Endodermal cell (in vitro differentiated cells): ENCODE results near the gene SYNCRIP. TPM values are rescaled to one million over a fixed set of nuclear protein-coding genes. Genes with fewer than 3 reads are reported as not detected.
"Not testable (repeated sequence)": the region's sequence is repeated elsewhere in the genome, so short reads cannot be mapped to it uniquely, and the experiment has no call there.

Source experiments
- DNase-seq: peaks from one replicate; pipeline ENCODE4 v3.0.0-alpha.2; 2017
- H3K27ac ChIP-seq: 2 replicates; pipeline ENCODE4 v1.5.1; 2013; ENCODE audit warnings: mild to moderate bottlenecking, low read depth, low read length, moderate library complexity
- H3K27me3 ChIP-seq: 2 replicates; pipeline ENCODE4 v1.6.1; 2013; ENCODE audit warnings: mild to moderate bottlenecking, low read length, moderate library complexity; ENCODE audit not compliant: insufficient read depth, control insufficient read depth, poor library complexity, severe bottlenecking
- H3K36me3 ChIP-seq: 2 replicates; pipeline ENCODE4 v1.7.0; 2013; ENCODE audit warnings: mild to moderate bottlenecking, low read length, moderate library complexity; ENCODE audit not compliant: control insufficient read depth, insufficient read depth
- H3K4me1 ChIP-seq: one replicate; pipeline ENCODE4 v1.7.0; 2013; ENCODE audit warnings: low read length; ENCODE audit not compliant: control insufficient read depth, insufficient read depth
- H3K4me3 ChIP-seq: 2 replicates; pipeline ENCODE4 v1.5.1; 2013; ENCODE audit warnings: mild to moderate bottlenecking, low read length, moderate library complexity
- H3K9ac ChIP-seq: 2 replicates; pipeline ENCODE4 v1.6.1; 2013; ENCODE audit warnings: mild to moderate bottlenecking, low read length, moderate library complexity; ENCODE audit not compliant: poor library complexity, severe bottlenecking; ENCODE audit errors: extremely low read depth
- H3K9me3 ChIP-seq: 2 replicates; pipeline ENCODE4 v1.6.1; 2013; ENCODE audit warnings: mild to moderate bottlenecking, low read length, moderate library complexity; ENCODE audit not compliant: control insufficient read depth
- H3K27ac Mint-ChIP-seq: 2 replicates; pipeline ENCODE4 v1.8.0; 2020; ENCODE audit warnings: mixed read lengths
- H3K27me3 Mint-ChIP-seq: 2 replicates; pipeline ENCODE4 v1.8.0; 2021; ENCODE audit warnings: mild to moderate bottlenecking, mixed read lengths; ENCODE audit not compliant: insufficient read depth
- H3K36me3 Mint-ChIP-seq: 2 replicates; pipeline ENCODE4 v1.8.0; 2020; ENCODE audit warnings: low read depth, mixed read lengths
- H3K4me1 Mint-ChIP-seq: 2 replicates; pipeline ENCODE4 v1.8.0; 2020; ENCODE audit warnings: mixed read lengths
- H3K4me3 Mint-ChIP-seq: 2 replicates; pipeline ENCODE4 v1.8.0; 2020; ENCODE audit warnings: mild to moderate bottlenecking, moderate library complexity, mixed read lengths
- H3K9me3 Mint-ChIP-seq: 2 replicates; pipeline ENCODE4 v1.8.0; 2020; ENCODE audit warnings: mild to moderate bottlenecking, mixed read lengths
- WGBS, 2 experiments: methylation state at CpG; one replicate each; pipeline versions ENCODE4 v1.1.5 to v1.1.7; 2013; ENCODE audit warnings: missing lambda C conversion rate in 2 of 2, mixed read lengths in 1 of 2; ENCODE audit not compliant: insufficient coverage in 1 of 2, insufficient read length in 1 of 2; 5-methylcytosine and 5-hydroxymethylcytosine counted together
- total RNA-seq, 2 donors: library from RNA; stranded (reverse); fragmentation: NEBNext Ultra II Directional in 1 of 2; extraction: Animal tissue kit (Norgen Biotek cat#: 25700) in 1 of 2; gene quantifications; 2 replicates in 1 of 2; 3 replicates in 1 of 2; pipeline ENCODE4 v1.2.1, GENCODE V29; 2021
- TF ChIP-seq, protein P1 (sequence below): fragments of 200-600 bp; sonication (generic); conservative IDR thresholded peaks from 2 replicates; pipeline ENCODE4 v1.5.0; 2021; ENCODE audit warnings: antibody characterized with exemption, mild to moderate bottlenecking

The SYNCRIP gene
- total RNA-seq, 2 donors from 2014 or later = 121 to 123 TPM

DNA sequence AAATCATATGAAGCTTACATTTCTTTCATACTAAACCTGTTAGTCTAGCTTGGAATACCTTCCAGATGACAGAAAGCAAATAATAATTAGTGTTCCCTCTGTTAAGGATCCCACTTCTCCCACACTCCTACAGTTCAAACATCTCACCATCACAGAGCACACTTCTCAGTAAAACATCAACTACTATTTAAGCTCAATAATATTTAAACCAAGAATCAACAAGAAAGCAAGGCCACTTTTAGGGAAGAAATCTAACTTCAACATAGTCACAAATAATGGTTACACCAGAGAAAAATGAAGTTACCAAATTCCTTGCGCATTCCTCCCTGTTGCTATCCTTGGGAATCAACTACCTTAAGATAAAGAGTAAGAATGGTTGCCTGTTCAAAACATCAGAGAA is 50.7 kb downstream of the SYNCRIP start:
- WGBS, 2 experiments = 100% methylated on average over 1 of the region's 1 CpG

DNA sequence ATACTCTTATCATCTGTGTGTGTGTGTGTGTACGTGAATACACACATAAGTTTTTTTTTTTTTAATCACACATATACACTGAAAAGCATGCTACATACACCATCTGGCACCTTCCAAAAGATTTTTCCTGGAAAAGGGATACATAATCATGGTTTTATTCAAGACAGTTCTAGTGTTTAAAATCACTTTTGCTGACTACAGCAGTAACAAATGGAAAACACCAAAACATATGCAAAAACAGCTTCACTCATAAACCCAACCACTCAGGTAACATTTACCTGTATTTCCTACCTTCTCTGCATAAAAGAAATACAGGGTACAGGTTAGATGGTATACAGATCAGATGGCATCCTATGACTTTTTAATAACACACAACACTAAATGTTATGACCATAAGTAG is 51.5 kb downstream of the SYNCRIP start:
- no peaks in the 10 kb centered on the region for H3K27me3 ChIP-seq
- no peak overlapping the region for H3K4me3 ChIP-seq
- TF ChIP-seq, protein P1, sequence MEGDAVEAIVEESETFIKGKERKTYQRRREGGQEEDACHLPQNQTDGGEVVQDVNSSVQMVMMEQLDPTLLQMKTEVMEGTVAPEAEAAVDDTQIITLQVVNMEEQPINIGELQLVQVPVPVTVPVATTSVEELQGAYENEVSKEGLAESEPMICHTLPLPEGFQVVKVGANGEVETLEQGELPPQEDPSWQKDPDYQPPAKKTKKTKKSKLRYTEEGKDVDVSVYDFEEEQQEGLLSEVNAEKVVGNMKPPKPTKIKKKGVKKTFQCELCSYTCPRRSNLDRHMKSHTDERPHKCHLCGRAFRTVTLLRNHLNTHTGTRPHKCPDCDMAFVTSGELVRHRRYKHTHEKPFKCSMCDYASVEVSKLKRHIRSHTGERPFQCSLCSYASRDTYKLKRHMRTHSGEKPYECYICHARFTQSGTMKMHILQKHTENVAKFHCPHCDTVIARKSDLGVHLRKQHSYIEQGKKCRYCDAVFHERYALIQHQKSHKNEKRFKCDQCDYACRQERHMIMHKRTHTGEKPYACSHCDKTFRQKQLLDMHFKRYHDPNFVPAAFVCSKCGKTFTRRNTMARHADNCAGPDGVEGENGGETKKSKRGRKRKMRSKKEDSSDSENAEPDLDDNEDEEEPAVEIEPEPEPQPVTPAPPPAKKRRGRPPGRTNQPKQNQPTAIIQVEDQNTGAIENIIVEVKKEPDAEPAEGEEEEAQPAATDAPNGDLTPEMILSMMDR = no peak
- Mint-ChIP-seq H3K36me3 (peaks cover 24% of the 10 kb centered on the region), H3K4me1 (peaks cover 11% of the 10 kb centered on the region), H3K9me3 (peaks cover 12% of the 10 kb centered on the region), H3K4me3 (no peak overlapping the region), H3K27me3 (peaks cover 11% of the 10 kb centered on the region), H3K27ac (no peak overlapping the region)
- no peak for DNase-seq
- H3K9ac ChIP-seq = no peak overlapping the region
- H3K9me3 ChIP-seq = no peaks in the 10 kb centered on the region
- no CpG with 5 or more reads among the region's 1 CpG for WGBS, 2 experiments
- no peaks in the 10 kb centered on the region for H3K36me3 ChIP-seq
- no peaks in the 10 kb centered on the region for H3K4me1 ChIP-seq
- no peak overlapping the region for H3K27ac ChIP-seq

More for the DNA sequence above, 50.7 kb downstream of the SYNCRIP start:
- DNase-seq = no peak
- Histone ChIP-seq H3K4me1 (no peaks in the 10 kb centered on the region), H3K9me3 (no peaks in the 10 kb centered on the region), H3K9ac (no peak overlapping the region), H3K27ac (no peak overlapping the region), H3K27me3 (no peaks in the 10 kb centered on the region), H3K36me3 (no peaks in the 10 kb centered on the region), H3K4me3 (peak overlapping the region; percentile 48)
- Mint-ChIP-seq H3K36me3 (peaks cover 22% of the 10 kb centered on the region), H3K27me3 (peaks cover 11% of the 10 kb centered on the region), H3K4me1 (peaks cover 11% of the 10 kb centered on the region), H3K27ac (no peak overlapping the region), H3K9me3 (peaks cover 12% of the 10 kb centered on the region), H3K4me3 (peak overlapping the region; percentile 95)
- TF ChIP-seq, protein P1 = no peak

DNA sequence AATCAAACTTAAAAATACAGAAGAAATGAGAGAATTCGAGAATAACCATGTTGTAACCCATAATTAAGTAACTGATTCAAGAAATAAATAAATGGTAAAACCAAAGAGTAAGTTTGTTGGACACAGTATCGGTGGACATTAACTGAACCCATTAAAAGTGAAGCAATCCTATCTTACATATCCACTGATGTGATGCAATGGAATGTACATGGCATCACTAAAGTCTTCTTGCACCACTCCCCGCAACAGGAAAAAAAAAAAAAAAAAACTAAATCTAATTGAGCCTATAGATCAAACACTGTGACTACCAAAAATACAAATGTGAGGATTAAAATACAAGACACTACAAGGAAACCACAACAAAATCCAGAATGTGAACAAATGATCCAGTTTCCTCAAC is 56.9 kb downstream of the SYNCRIP start:
- no peak for DNase-seq
- Mint-ChIP-seq H3K27me3 (no peaks in the 10 kb centered on the region), H3K4me3 (no peak overlapping the region), H3K36me3 (peaks cover 53% of the 10 kb centered on the region), H3K4me1 (peaks cover 7% of the 10 kb centered on the region), H3K27ac (no peak overlapping the region), H3K9me3 (peaks cover 43% of the 10 kb centered on the region)
- Histone ChIP-seq H3K36me3 (no peaks in the 10 kb centered on the region), H3K9me3 (peaks cover 15% of the 10 kb centered on the region), H3K27ac (no peak overlapping the region), H3K9ac (no peak overlapping the region), H3K4me1 (peaks cover 2% of the 10 kb centered on the region), H3K27me3 (no peaks in the 10 kb centered on the region), H3K4me3 (no peak overlapping the region)
- TF ChIP-seq, protein P1 = no peak
- WGBS, 2 experiments = 94% methylated on average over 2 of the region's 3 CpGs; no CpG with 5 or more reads in 1 of the 2 experiments

DNA sequence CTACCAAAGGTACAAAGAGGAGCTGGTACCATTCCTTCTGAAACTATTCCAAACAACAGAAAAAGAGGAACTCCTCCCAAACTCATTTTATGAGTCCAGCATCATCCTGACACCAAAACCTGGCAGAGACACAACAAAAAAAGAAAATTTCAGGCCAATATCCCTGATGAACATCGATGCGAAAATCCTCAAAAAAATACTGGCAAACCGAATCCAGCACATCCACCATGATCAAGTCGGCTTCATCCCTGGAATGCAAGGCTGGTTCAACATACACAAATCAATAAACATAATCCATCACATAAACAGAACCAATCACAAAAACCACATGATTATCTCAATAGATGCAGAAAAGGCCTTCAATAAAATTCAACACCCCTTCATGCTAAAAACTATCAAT is 59.9 kb downstream of the SYNCRIP start:
- H3K9ac ChIP-seq, H3K4me3 ChIP-seq, H3K27me3 ChIP-seq, H3K27ac ChIP-seq, H3K27ac Mint-ChIP-seq, H3K4me1 ChIP-seq, H3K27me3 Mint-ChIP-seq, DNase-seq, H3K4me3 Mint-ChIP-seq, H3K36me3 ChIP-seq: not testable (repeated sequence)
- peaks cover 25% of the 10 kb centered on the region for H3K4me1 Mint-ChIP-seq
- H3K9me3 ChIP-seq = peaks cover 15% of the 10 kb centered on the region
- 98% methylated on average over 4 of the region's 4 CpGs; no CpG with 5 or more reads in 1 of the 2 experiments for WGBS, 2 experiments
- peaks cover 44% of the 10 kb centered on the region for H3K36me3 Mint-ChIP-seq
- H3K9me3 Mint-ChIP-seq = peaks cover 42% of the 10 kb centered on the region
